CD14-positive monocyte (primary cell): Measurements from ENCODE around the gene UNK. TPM values are rescaled to one million over a fixed set of nuclear protein-coding genes. Genes with fewer than 3 reads are reported as not detected.

ENCODE experiments used
- DNase-seq, 3 donors: peaks; one replicate each; pipeline ENCODE4 v3.0.0-alpha.2; 2011 to 2022
- H2AFZ ChIP-seq: 2 replicates; pipeline ENCODE4 v1.6.0; 2012; ENCODE audit warnings: mild to moderate bottlenecking, low read depth, low read length, inconsistent platforms; ENCODE audit not compliant: insufficient read depth, poor library complexity, severe bottlenecking
- H3K27ac ChIP-seq, 2 donors: 1 replicate in 1 of 2; 2 replicates in 1 of 2; pipeline ENCODE4 v1.5.1; 2012 to 2013; ENCODE audit warnings: low read length in 2 of 2, control low read depth in 1 of 2, inconsistent platforms in 1 of 2, low read depth in 1 of 2, mild to moderate bottlenecking in 1 of 2
- H3K27me3 ChIP-seq, 2 donors: one replicate each; pipeline versions ENCODE4 v1.6.0 to v1.6.1; 2011 to 2013; ENCODE audit warnings: low read length in 2 of 2; ENCODE audit not compliant: control insufficient read depth in 2 of 2, insufficient read depth in 2 of 2
- H3K36me3 ChIP-seq, 2 donors: replicated peaks in 1 of 2; 1 replicate in 1 of 2; 2 replicates in 1 of 2; pipeline versions ENCODE4 v1.5.1 to v1.6.1; 2012 to 2013; ENCODE audit warnings: low read length in 2 of 2, control low read depth in 1 of 2, inconsistent platforms in 1 of 2, mild to moderate bottlenecking in 1 of 2; ENCODE audit not compliant: insufficient read depth in 2 of 2, control insufficient read depth in 1 of 2
- H3K4me1 ChIP-seq, 2 donors: 1 replicate in 1 of 2; 2 replicates in 1 of 2; pipeline versions ENCODE4 v1.5.1 to v1.6.1; 2012 to 2013; ENCODE audit warnings: low read length in 2 of 2, control low read depth in 1 of 2, inconsistent platforms in 1 of 2, mild to moderate bottlenecking in 1 of 2, moderate library complexity in 1 of 2; ENCODE audit not compliant: insufficient read depth in 2 of 2, control insufficient read depth in 1 of 2
- H3K4me2 ChIP-seq: replicated peaks from 2 replicates; pipeline ENCODE3; 2012; ENCODE audit warnings: low read length, moderate library complexity, mild to moderate bottlenecking; ENCODE audit not compliant: poor library complexity, severe bottlenecking; ENCODE audit errors: extremely low read depth
- H3K4me3 ChIP-seq, 3 experiments: fragments of 200-600 bp in 1 of 3; sonication (generic) in 1 of 3; replicated peaks in 1 of 3; 1 replicate in 2 of 3; 2 replicates in 1 of 3; pipeline ENCODE4 v1.5.1; 2011 to 2013; ENCODE audit warnings: low read length in 3 of 3, mild to moderate bottlenecking in 3 of 3, control low read depth in 2 of 3, low read depth in 2 of 3, inconsistent platforms in 1 of 3, moderate library complexity in 1 of 3
- H3K79me2 ChIP-seq: 2 replicates; pipeline ENCODE4 v1.6.0; 2012; ENCODE audit warnings: mild to moderate bottlenecking, control low read depth, inconsistent platforms, low read length, moderate library complexity; ENCODE audit not compliant: insufficient read depth
- H3K9ac ChIP-seq: 2 replicates; pipeline ENCODE4 v1.6.0; 2017; ENCODE audit warnings: low read length, mild to moderate bottlenecking; ENCODE audit not compliant: insufficient read depth, poor library complexity, severe bottlenecking
- H3K9me3 ChIP-seq, 2 donors: replicated peaks in 1 of 2; 1 replicate in 1 of 2; 2 replicates in 1 of 2; pipeline versions ENCODE4 v1.5.1 to v1.6.1; 2012 to 2013; ENCODE audit warnings: low read length in 2 of 2, control low read depth in 1 of 2; ENCODE audit not compliant: control insufficient read depth in 1 of 2, insufficient read depth in 1 of 2
- H4K20me1 ChIP-seq: 2 replicates; pipeline ENCODE4 v1.6.0; 2012; ENCODE audit warnings: mild to moderate bottlenecking, low read length, control low read depth, moderate library complexity; ENCODE audit not compliant: insufficient read depth
- H3K27ac Mint-ChIP-seq, 7 donors: one replicate each; pipeline ENCODE4 v1.8.0; 2020; ENCODE audit warnings: mild to moderate bottlenecking in 7 of 7, mixed read lengths in 7 of 7, moderate library complexity in 6 of 7, inconsistent platforms in 2 of 7
- H3K27me3 Mint-ChIP-seq, 3 donors: one replicate each; pipeline ENCODE4 v1.8.0; 2021 to 2022; ENCODE audit warnings: low read depth in 3 of 3, mild to moderate bottlenecking in 3 of 3, mixed read lengths in 3 of 3, moderate library complexity in 3 of 3, inconsistent platforms in 1 of 3
- H3K36me3 Mint-ChIP-seq, 2 donors: one replicate each; pipeline ENCODE4 v1.8.0; 2020; ENCODE audit warnings: mixed read lengths in 2 of 2, inconsistent platforms in 1 of 2, mild to moderate bottlenecking in 1 of 2
- H3K4me1 Mint-ChIP-seq: one replicate; pipeline ENCODE4 v1.8.0; 2020; ENCODE audit warnings: mild to moderate bottlenecking, mixed read lengths
- H3K4me3 Mint-ChIP-seq, 2 donors: one replicate each; pipeline ENCODE4 v1.8.0; 2020; ENCODE audit warnings: mild to moderate bottlenecking in 2 of 2, mixed read lengths in 2 of 2, moderate library complexity in 1 of 2
- H3K9me3 Mint-ChIP-seq, 7 donors: one replicate each; pipeline ENCODE4 v1.8.0; 2020 to 2022; ENCODE audit warnings: mixed read lengths in 7 of 7, mild to moderate bottlenecking in 6 of 7, moderate library complexity in 6 of 7, inconsistent platforms in 2 of 7
- CTCF ChIP-seq: fragments of 200-600 bp; IDR thresholded peaks from one replicate; pipeline ENCODE4 v1.8.0; 2022; ENCODE audit warnings: antibody characterized with exemption, mild to moderate bottlenecking
- WGBS: methylation state at CpG from one replicate; pipeline ENCODE4 v1.1.5; 2013; ENCODE audit warnings: missing lambda C conversion rate; ENCODE audit not compliant: insufficient coverage; 5-methylcytosine and 5-hydroxymethylcytosine counted together
- intact Hi-C, 2 donors: fragments of 100-400 bp; cut with micrococcal nuclease; formaldehyde crosslinking; loops; one replicate each; pipeline versions ENCODE4 v1.15.0 to v1.15.1; 2023
- polyA plus RNA-seq, 3 donors: library from polyadenylated mRNA; depleted of rRNA in 1 of 3; unstranded in 2 of 3; stranded (reverse) in 1 of 3; fragments of 300-500 nt in 2 of 3; fragments of >200 nt in 1 of 3; fragmentation: Illumina TruSeq in 2 of 3; gene quantifications; 1 replicate in 2 of 3; 2 replicates in 1 of 3; pipeline ENCODE4 v1.2.3, GENCODE V29; 2012 to 2021

The UNK gene
- polyA plus RNA-seq, 3 donors: 6.3 to 12.9 (median 7.8) TPM

GRCh38 chr17:75813081-75814020 lies 28.7 kb downstream of the UNK start:
- H3K27ac ChIP-seq: no peak overlapping the region
- WGBS: 97% methylated on average over 13 of the region's 24 CpGs
- no peaks in the 10 kb centered on the region for H3K4me1 ChIP-seq
- no peak for TF ChIP-seq CTCF
- H3K9ac ChIP-seq: no peak overlapping the region
- H2AFZ ChIP-seq: no peak overlapping the region
- Mint-ChIP-seq H3K27me3 (peaks cover 0 to 2% (median 0%) of the 10 kb centered on the region in 3 donors), H3K4me3 (no peak overlapping the region), H3K36me3 (peaks cover 45 to 77% of the 10 kb centered on the region in 2 donors), H3K9me3 (no peaks in the 10 kb centered on the region), H3K27ac (peak overlapping the region in 1 of 7 donors; percentile 46), H3K4me1 (no peaks in the 10 kb centered on the region)
- peaks cover 63 to 88% of the 10 kb centered on the region in 2 donors for H3K36me3 ChIP-seq
- no peaks in the 10 kb centered on the region for H3K79me2 ChIP-seq
- H3K4me3 ChIP-seq: no peak overlapping the region
- H3K4me2 ChIP-seq: no peak overlapping the region
- no peaks in the 10 kb centered on the region for H3K27me3 ChIP-seq
- DNase-seq: peak in 1 of 3 donors; percentile 2
- intact Hi-C loops: no loop called here
- H4K20me1 ChIP-seq: no peaks in the 10 kb centered on the region
- no peaks in the 10 kb centered on the region for H3K9me3 ChIP-seq

- peaks cover 49 to 83% of the 10 kb centered on the region in 2 donors for H3K36me3 Mint-ChIP-seq
- no peak overlapping the region for H3K4me3 Mint-ChIP-seq
- Histone ChIP-seq H3K4me2 (no peak overlapping the region), H3K36me3 (peaks cover 70 to 90% of the 10 kb centered on the region in 2 donors), H3K9me3 (no peaks in the 10 kb centered on the region), H3K4me3 (no peak overlapping the region), H3K9ac (no peak overlapping the region), H3K79me2 (no peaks in the 10 kb centered on the region), H3K27ac (no peak overlapping the region), H3K4me1 (no peaks in the 10 kb centered on the region), H2AFZ (no peak overlapping the region), H4K20me1 (no peaks in the 10 kb centered on the region), H3K27me3 (no peaks in the 10 kb centered on the region)
- no peak for DNase-seq
- no peak for TF ChIP-seq CTCF
- H3K9me3 Mint-ChIP-seq: no peaks in the 10 kb centered on the region
- H3K27me3 Mint-ChIP-seq: peaks cover 0 to 2% (median 0%) of the 10 kb centered on the region in 3 donors
- whole genome bisulfite sequencing: 100% methylated on average over 2 of the region's 6 CpGs
- intact Hi-C loops: no loop called here
- no peaks in the 10 kb centered on the region for H3K4me1 Mint-ChIP-seq
- H3K27ac Mint-ChIP-seq: peak overlapping the region in 4 of 7 donors; percentile 42 to 57 (median 47)
These were observed 29.4 kb downstream of the UNK start for GRCh38 chr17:75814021-75814395.
